Activated CD4-positive, alpha-beta memory T cell treated with anti-CD3 and anti-CD28 coated beads for 36 hours (primary cell): ENCODE results near the gene HBA1. TPM values are rescaled to one million over a fixed set of nuclear protein-coding genes. Genes with fewer than 3 reads are reported as not detected.
"Not testable (repeated sequence)": the region's sequence is repeated elsewhere in the genome, so short reads cannot be mapped to it uniquely, and the experiment has no call there.

Experiments used
- CTCF ChIA-PET: fragments of 350-600 bp; sonication (Branson Sonifier 250); formaldehyde crosslinking; loops from one replicate; lab custom pipeline; 2021; ENCODE audit warnings: antibody characterized with exemption, inconsistent platforms; lab: Charles Lee
- POLR2A ChIA-PET: fragments of 350-600 bp; sonication (Branson Sonifier 250); formaldehyde crosslinking; loops from one replicate; lab custom pipeline; 2021; ENCODE audit warnings: antibody characterized with exemption; lab: Charles Lee
- DNase-seq: peaks from one replicate; pipeline ENCODE4 v3.0.0-alpha.2; 2020
- H3K27ac Mint-ChIP-seq: one replicate; pipeline ENCODE4 v1.8.0; 2021; ENCODE audit warnings: mixed read lengths
- H3K27me3 Mint-ChIP-seq: one replicate; pipeline ENCODE4 v1.8.0; 2021; ENCODE audit warnings: mixed read lengths
- H3K36me3 Mint-ChIP-seq: one replicate; pipeline ENCODE4 v1.8.0; 2021; ENCODE audit warnings: mixed read lengths
- H3K4me1 Mint-ChIP-seq: one replicate; pipeline ENCODE4 v1.8.0; 2021; ENCODE audit warnings: low read depth, mixed read lengths
- H3K4me3 Mint-ChIP-seq: one replicate; pipeline ENCODE4 v1.8.0; 2021; ENCODE audit warnings: mild to moderate bottlenecking, mixed read lengths
- H3K9me3 Mint-ChIP-seq: one replicate; pipeline ENCODE4 v1.8.0; 2021; ENCODE audit warnings: mixed read lengths
- intact Hi-C: fragments of 100-400 bp; cut with micrococcal nuclease; formaldehyde crosslinking; loops from one replicate; pipeline ENCODE4 v1.15.1; 2023
- total RNA-seq, 2 experiments: library from RNA; stranded (reverse); gene quantifications; one replicate each; pipeline ENCODE4 v1.2.3, GENCODE V29; 2021

The HBA1 gene
- total RNA-seq, 2 experiments from 2014 or later = not detected

DNA sequence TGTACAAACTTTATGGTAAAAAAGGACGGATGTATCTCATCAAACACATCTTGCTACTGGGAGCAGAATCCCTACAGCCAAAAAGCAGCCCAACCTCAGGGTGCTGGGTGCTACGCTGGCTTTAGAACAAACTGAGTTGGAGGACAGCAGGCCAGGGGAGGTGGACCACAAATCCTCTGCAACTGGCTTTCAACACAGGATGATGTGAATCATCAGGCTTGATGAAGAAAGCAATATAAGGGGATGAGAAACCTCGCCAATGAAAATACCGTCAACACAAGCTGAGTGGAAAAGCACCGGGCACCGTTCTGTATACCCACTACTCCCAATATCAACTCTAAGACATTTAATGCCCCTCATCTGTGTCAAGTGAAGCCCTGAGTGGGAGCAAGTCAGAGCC, 18.0 kb downstream of the HBA1 start:
- H3K4me1 Mint-ChIP-seq = no peaks in the 10 kb centered on the region
- ChIA-PET CTCF (interaction anchor here (0.6 to 1.6 kb wide), 2 partner anchors 14 to 98 kb away, joined by 3 to 5 read pairs; partner anchors contain the start of gene HBQ1), POLR2A (no interaction called here)
- no peak overlapping the region for H3K4me3 Mint-ChIP-seq
- no peak for DNase-seq
- H3K36me3 Mint-ChIP-seq = peaks cover 47% of the 10 kb centered on the region
- H3K27ac Mint-ChIP-seq = no peak overlapping the region
- H3K27me3 Mint-ChIP-seq = no peaks in the 10 kb centered on the region
- intact Hi-C loops = no loop called here
- H3K9me3 Mint-ChIP-seq = no peaks in the 10 kb centered on the region

DNA sequence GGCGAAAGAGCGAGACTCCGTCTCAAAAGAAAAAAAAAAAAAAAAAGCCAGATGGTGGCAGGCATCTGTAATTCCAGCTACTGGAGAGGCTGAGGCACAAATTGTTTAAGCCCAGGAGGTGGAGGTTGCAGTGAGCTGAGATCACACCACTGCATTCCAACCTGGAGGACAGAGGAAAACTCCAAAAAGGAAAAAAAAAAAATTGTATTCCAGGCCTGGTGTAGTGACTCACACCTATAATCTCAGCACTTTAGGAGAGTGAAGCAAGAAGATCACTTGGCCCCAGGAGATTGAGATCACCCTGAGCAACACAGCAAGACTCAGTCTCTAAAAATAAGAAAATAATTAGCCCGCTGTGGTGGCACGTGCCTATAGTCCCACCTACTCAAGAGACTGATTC, 23.9 kb downstream of the HBA1 start:
- Mint-ChIP-seq H3K36me3 (peaks cover 27% of the 10 kb centered on the region), H3K27me3 (no peaks in the 10 kb centered on the region), H3K4me3 (no peak overlapping the region), H3K9me3 (no peaks in the 10 kb centered on the region), H3K4me1 (no peaks in the 10 kb centered on the region), H3K27ac (no peak overlapping the region)
- DNase-seq = no peak
- POLR2A ChIA-PET = no interaction called here
- CTCF ChIA-PET = no interaction called here
- intact Hi-C loops = no loop called here

DNA sequence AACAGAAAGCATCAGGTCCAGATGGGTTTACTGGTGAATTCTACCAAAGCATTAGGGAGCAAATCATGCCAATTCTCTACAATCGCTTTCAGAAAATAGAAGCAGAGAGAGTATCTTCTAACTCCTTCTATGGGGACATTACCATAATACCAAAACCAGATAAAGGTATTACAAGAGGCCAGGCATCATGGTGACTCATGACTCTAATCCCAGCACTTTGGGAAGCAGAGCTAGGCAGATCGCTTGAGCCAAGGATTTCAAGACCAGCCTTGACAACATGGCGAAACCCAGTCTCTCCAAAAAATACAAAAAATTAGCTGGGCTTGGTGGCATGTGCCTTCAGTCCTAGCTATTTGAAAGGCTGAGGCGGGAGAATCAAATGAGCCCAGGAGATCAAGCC, 26.8 kb downstream of the HBA1 start:
- Mint-ChIP-seq H3K9me3 (no peaks in the 10 kb centered on the region), H3K36me3 (peaks cover 30% of the 10 kb centered on the region), H3K27ac (no peak overlapping the region), H3K27me3 (no peaks in the 10 kb centered on the region), H3K4me3 (no peak overlapping the region), H3K4me1 (no peaks in the 10 kb centered on the region)
- intact Hi-C loops = no loop called here
- ChIA-PET CTCF (no interaction called here), POLR2A (no interaction called here)
- no peak for DNase-seq

DNA sequence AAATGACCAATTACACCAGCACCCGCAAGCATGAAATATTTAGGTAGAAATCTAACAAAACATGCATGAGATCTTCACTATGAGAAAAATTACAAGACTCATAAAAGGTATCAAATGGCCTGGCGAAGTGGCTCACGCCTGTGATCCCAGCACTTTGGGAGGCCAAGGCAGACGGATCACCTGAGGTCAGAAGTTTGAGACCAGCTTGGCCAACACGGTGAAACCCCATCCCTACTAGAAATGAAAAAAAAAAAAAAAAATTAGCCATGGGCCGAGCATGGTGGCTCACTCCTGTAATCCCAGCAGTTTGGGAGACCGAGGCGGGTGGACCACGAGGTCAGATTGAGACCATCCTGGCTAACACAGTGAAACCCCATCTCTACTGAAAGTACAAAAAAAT, 27.6 kb downstream of the HBA1 start:
- H3K36me3 Mint-ChIP-seq = peaks cover 26% of the 10 kb centered on the region
- H3K27ac Mint-ChIP-seq, H3K4me1 Mint-ChIP-seq, H3K9me3 Mint-ChIP-seq, DNase-seq, H3K4me3 Mint-ChIP-seq, H3K27me3 Mint-ChIP-seq, intact Hi-C loops: not testable (repeated sequence)
- CTCF ChIA-PET = interaction anchor here (1.4 kb wide), 1 partner anchor 158 kb away, joined by 6 read pairs; no protein-coding TSS in a partner anchor
- POLR2A ChIA-PET = interaction anchor here (0.6 kb wide), 1 partner anchor 17 kb away, joined by 3 read pairs; no protein-coding TSS in a partner anchor

DNA sequence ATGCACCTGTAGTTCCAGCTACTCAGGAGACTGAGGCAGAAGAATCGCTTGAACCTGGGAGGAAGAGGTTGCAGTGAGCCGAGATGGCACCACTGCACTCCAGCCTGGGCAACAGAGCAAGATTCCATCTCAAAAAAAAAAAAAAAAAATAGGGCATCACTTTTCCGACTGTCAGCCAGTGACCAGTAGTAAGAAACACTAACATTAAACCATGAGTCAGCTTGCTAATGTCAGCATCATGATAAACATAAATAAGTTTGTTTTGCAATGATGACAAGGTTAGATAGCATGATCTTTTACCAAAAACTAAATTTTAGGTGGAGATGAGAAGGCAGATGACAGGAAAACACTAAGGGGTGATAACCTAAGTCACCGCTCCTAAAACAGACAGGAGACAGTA, 32.9 kb downstream of the HBA1 start:
- POLR2A ChIA-PET, H3K4me1 Mint-ChIP-seq, H3K27me3 Mint-ChIP-seq, H3K27ac Mint-ChIP-seq, H3K9me3 Mint-ChIP-seq, intact Hi-C loops, DNase-seq, H3K4me3 Mint-ChIP-seq: not testable (repeated sequence)
- CTCF ChIA-PET = interaction anchor here (0.6 to 1.0 kb wide), 2 partner anchors 26 to 102 kb away, joined by 3 read pairs; no protein-coding TSS in a partner anchor
- peaks cover 22% of the 10 kb centered on the region for H3K36me3 Mint-ChIP-seq

DNA sequence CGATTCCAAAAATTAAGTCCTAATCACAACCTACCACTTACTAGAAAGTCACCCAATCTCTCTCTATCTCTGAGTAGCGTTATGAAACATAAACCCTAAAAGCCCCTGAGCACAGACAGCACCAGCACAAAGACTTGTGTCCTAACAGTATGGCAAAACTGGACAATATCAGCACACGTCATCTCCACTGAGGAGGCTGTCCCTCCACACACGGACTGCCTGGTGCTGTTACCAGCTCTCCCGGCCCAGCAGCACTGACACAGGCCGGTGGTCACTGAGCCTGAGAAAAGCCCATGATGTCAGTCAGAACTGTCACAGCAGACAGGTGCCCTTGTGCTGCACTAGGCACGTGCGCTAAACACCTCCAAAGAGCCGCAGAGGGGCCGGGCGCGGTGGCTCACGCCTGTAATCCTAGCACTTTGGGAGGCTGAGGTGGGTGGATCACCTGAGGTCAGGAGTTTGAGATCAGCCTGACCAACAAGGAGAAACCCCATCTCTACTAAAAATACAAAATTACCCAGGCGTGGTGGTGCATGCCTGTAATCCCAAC, 35.2 kb downstream of the HBA1 start:
- ChIA-PET CTCF (interaction anchor here (1.0 to 1.6 kb wide), 3 partner anchors 16 to 105 kb away, joined by 3 to 4 read pairs (median 4); no protein-coding TSS in a partner anchor), POLR2A (interaction anchor here (0.5 kb wide), 1 partner anchor 64 kb away, joined by 5 read pairs; no protein-coding TSS in a partner anchor)
- DNase-seq, H3K27me3 Mint-ChIP-seq, H3K4me1 Mint-ChIP-seq, H3K9me3 Mint-ChIP-seq, H3K27ac Mint-ChIP-seq, intact Hi-C loops, H3K4me3 Mint-ChIP-seq: not testable (repeated sequence)
- H3K36me3 Mint-ChIP-seq = peaks cover 18% of the 10 kb centered on the region

DNA sequence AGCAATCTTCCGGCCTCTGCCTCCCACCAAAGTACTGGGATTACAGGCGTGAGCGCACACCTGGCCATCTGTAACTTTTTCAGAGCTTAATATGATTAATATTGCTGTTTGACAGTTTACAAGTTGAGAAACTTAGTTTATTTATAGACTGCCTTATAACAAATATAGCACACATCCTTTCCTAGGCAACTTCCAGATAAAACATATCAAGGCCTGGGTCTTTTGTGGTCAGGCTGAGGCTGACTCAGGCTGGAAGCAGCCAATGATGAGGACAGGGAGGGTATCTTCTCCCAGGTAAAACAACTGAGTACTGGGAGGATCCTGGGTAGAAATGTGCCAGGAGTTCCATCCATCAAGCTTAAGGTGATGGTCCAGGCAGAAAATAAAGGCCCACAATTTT, 36.5 kb downstream of the HBA1 start:
- Mint-ChIP-seq H3K27ac (no peak overlapping the region), H3K27me3 (no peaks in the 10 kb centered on the region), H3K9me3 (no peaks in the 10 kb centered on the region), H3K36me3 (peaks cover 18% of the 10 kb centered on the region), H3K4me1 (peaks cover 2% of the 10 kb centered on the region), H3K4me3 (no peak overlapping the region)
- no peak for DNase-seq
- intact Hi-C loops = no loop called here
- ChIA-PET POLR2A (no interaction called here), CTCF (interaction anchor here (1.0 to 1.5 kb wide), 2 partner anchors 15 to 31 kb away, joined by 4 read pairs; no protein-coding TSS in a partner anchor)

DNA sequence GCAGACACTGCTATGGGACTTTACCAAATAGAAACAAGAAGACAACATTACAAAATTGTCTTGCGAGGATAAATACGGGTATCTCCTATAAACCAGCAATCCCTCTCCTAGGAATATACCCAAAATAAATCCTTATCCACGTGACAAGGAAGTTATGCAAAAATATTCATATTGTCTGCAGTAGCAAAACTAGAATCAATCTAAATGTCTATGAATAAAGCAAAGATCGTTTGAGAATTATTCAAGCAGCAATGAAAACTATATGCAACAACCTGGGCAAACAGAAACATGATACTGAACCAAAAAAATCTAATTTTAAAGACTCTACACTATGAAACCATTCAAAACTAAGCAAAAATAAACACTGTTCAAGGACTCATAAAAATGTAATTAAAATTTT, 43.5 kb downstream of the HBA1 start:
- CTCF ChIA-PET = no interaction called here
- Mint-ChIP-seq H3K36me3 (peaks cover 24% of the 10 kb centered on the region), H3K4me1 (no peaks in the 10 kb centered on the region)

More for the DNA sequence above, 43.5 kb downstream of the HBA1 start:
- no peak for DNase-seq
- POLR2A ChIA-PET = no interaction called here
- intact Hi-C loops = no loop called here
- Mint-ChIP-seq H3K9me3 (no peaks in the 10 kb centered on the region), H3K4me3 (no peak overlapping the region), H3K27me3 (no peaks in the 10 kb centered on the region), H3K27ac (no peak overlapping the region)

Other genes with a start within 250 kb of the HBA1 start
- gene POLR3K, start 123.1 kb upstream of the HBA1 start, total RNA-seq = 10 to 100 TPM; 39.9 to 45.3 TPM
- gene SNRNP25, start 122.9 kb upstream of the HBA1 start, total RNA-seq = 10 to 100 TPM; 48.5 to 51.1 TPM
- gene RHBDF1, start 104.0 kb upstream of the HBA1 start, total RNA-seq = under 1 TPM in 1 of 2 experiments, not detected in 1; 0.43 TPM
- gene MPG, start 98.5 kb upstream of the HBA1 start, total RNA-seq = 10 to 100 TPM; 53.1 to 58.7 TPM
- gene NPRL3, start 38.0 kb upstream of the HBA1 start, total RNA-seq = 10 to 100 TPM; 36.6 to 42.9 TPM
- not detected for gene HBZ, start 24.0 kb upstream of the HBA1 start, total RNA-seq
- gene HBM, start 10.7 kb upstream of the HBA1 start, total RNA-seq = not detected
- gene HBA2, start 3.8 kb upstream of the HBA1 start, total RNA-seq = not detected
- not detected for gene HBQ1, start 3.8 kb downstream of the HBA1 start, total RNA-seq
- 10 to 100 TPM; 57.0 to 60.8 TPM for gene LUC7L, start 52.8 kb downstream of the HBA1 start, total RNA-seq
- gene FAM234A, start 58.1 kb downstream of the HBA1 start, total RNA-seq = 10 to 100 TPM; 15.7 to 18.4 TPM
- under 1 TPM in 1 of 2 experiments, not detected in 1; 0.14 TPM for gene RGS11, start 99.3 kb downstream of the HBA1 start, total RNA-seq
- not detected for gene ARHGDIG, start 103.9 kb downstream of the HBA1 start, total RNA-seq
- not detected for gene PDIA2, start 106.5 kb downstream of the HBA1 start, total RNA-seq
- gene AXIN1, start 176.0 kb downstream of the HBA1 start, total RNA-seq = 10 to 100 TPM; 18.6 to 20.5 TPM
- gene MRPL28, start 193.9 kb downstream of the HBA1 start, total RNA-seq = 10 to 100 TPM; 76.8 to 77.3 TPM
- 10 to 100 TPM; 30.6 to 31.5 TPM for gene PGAP6, start 205.3 kb downstream of the HBA1 start, total RNA-seq
- 10 to 100 TPM; 62.1 to 62.5 TPM for gene NME4, start 220.5 kb downstream of the HBA1 start, total RNA-seq
- 1 to 10 TPM; 8.5 to 8.8 TPM for gene DECR2, start 225.2 kb downstream of the HBA1 start, total RNA-seq
- gene RAB11FIP3, start 249.0 kb downstream of the HBA1 start, total RNA-seq = 10 to 100 TPM; 14.8 to 18.4 TPM